HEK293T (cell line): Measurements from ENCODE around the gene YKT6.

Experiments
- PKNOX1 ChIP-seq: fragments of 450-650 bp; IDR thresholded peaks from 2 replicates; pipeline ENCODE4 v1.6.1; 2016
- SP1 ChIP-seq: fragments of 450-650 bp; IDR thresholded peaks from 2 replicates; pipeline ENCODE4 v1.6.1; 2017

- TF ChIP-seq SP1 (no peak), PKNOX1 (no peak)
Observed at GRCh38 chr7:44229546-44230105, 28.8 kb downstream of the YKT6 start.
